Stimulated activated CD4-positive, alpha-beta T cell treated with anti-CD3 and anti-CD28 coated beads, Interleukin-15, amount 100 ng/mL, for 24 hours (primary cell): ENCODE data around the gene F8A3.
"Not testable (repeated sequence)": the region's sequence is repeated elsewhere in the genome, so short reads cannot be mapped to it uniquely, and the experiment has no call there.

Experiments used
- DNase-seq: peaks from one replicate; pipeline ENCODE4 v3.0.0-alpha.2; 2020

The F8A3 gene

DNA sequence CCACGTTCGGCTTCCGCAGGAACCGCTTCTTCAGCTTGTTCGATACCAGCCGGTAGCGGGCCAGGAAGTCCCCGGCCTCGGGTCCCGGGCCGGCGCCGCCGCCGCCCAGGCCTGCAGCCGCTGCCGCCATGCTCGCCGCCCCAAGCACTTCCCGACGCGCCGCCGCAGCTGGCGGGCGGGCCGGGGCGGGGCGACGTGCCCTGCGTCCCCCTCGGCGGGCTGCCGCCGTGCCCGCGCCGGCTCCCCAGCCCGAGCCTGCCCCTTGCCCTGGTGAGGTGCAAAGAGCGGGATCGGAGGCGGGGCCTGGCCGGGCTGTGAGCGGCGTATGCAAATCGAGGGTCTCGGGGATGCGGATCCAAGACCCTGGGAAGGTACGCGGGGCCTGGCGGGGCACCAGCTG is at the start of gene F8A3:
Gene F8A3, minus strand, starts transcription at position 150 of the 400 bp plus-strand sequence. Its CDS starts 20 bp downstream, at position 130.
- DNase-seq = not testable (repeated sequence)

- no peak for DNase-seq
Observed at GRCh38 chrX:155505296-155505695, 46.9 kb upstream of the F8A3 start.

DNA sequence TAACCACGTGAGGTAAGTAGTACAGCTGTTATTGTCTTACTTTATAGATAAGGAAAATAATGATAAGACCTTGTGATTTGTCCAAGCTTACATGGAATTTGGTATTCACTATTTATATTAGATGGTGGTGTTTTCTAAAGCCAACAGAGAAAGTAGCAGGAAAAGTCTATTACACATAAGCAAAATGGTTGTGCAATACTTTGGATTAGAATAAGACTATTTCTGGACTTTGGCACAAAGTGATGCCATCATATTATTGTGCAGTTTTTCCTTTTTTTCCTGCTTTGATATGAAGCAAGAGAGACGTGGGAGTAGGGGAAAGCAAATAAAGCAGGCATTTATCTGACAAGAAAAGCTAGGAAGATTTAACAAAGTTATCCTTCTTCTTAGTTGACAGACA is 36.7 kb upstream of the F8A3 start:
- not testable (repeated sequence) for DNase-seq

DNA sequence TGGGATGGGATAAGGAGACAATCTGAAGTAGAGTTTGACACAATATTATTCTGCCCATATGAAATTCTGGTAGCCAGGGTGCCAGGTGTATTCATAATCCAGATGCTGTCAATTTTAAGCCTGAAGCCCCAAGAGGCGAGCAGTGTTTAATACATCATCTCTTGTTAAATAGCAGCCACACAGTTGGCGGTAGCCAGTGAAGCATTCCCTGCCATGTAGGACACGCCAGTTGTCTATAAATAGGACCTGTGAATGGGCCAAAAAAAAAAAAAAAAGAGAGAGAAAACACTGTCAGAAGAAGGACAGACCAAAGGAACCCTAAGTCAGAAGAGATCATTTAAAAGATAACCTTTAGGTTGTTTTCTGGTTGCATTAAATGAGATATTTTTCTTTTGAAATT is 33.0 kb upstream of the F8A3 start:
- not testable (repeated sequence) for DNase-seq

GRCh38 chrX:155477136-155477535 is 18.7 kb upstream of the F8A3 start:
- DNase-seq = not testable (repeated sequence)

DNA sequence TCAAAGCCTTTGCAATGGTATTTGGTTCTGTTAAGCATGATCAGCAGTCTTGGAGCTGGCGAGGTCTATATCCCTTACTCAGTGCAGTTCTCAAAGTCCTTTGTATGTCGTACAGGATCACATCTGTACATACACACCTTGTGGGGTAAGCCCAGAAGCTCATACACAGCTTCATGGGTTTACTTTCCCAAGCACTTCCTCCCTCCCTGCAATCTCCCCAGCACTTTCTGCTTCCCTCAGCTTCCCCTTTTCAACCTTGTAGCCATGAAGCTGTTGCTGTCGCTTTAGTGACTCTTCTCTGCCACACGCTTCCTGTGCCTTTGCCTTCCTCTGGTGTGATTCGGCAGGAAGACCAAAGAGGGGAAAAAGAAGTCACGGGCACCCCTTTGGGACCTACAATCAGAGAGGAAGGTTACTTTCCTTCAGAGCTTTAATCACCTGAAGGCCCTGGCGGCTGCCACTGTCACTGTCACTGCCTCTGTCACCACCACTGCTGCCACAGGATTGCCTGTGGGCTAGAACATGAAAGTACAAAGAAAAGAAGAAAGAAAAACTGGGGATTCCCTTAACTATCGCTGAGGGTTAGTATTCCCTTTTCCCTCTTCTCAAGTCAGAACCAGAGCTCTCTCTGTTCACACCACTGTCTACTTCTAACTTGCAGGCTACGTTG is 8.0 kb upstream of the F8A3 start:
- DNase-seq = not testable (repeated sequence)

DNA sequence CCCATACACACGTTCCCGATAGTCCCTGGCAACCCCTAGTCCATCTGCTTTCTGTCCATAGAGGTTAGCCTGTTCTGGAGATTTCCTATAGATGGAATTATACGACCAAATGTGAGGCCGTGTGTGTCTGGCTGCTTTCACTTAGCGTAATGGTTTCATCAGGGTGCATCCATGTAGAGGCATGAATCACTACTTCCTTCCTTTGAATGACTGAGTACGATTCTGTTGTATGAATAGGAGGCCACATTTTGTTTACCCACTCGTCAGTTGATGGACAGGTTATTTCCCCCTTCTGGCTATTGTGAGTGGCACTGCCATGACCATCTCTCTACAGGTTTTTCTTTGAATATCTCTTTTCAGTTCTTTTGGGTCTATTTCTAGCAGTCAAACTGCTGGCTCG is 2.1 kb upstream of the F8A3 start:
- DNase-seq = not testable (repeated sequence)

- not testable (repeated sequence) for DNase-seq
Observed at GRCh38 chrX:155457761-155458447, 516 bp downstream of the F8A3 start.

- no peak for DNase-seq
Observed at GRCh38 chrX:155441097-155441496, 17.3 kb downstream of the F8A3 start.

DNA sequence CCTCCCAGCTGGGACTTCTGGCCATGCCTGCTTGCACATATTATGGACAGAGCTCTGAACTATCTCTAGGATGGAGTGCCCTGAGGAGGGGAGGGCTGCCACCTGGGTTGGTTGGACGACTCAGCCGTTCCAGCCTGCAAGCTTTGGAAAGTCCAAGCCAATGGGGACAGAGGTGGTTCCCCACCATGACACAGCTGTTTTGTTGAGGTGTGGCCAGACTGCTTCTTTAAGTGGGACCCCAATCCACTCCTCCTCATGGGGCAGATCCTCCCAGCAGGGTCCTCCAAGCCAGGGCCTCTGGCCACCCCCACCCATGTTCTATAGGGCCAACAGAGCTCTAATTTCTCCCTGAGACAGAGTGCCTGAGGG is 22.7 kb downstream of the F8A3 start:
- DNase-seq = no peak

DNA sequence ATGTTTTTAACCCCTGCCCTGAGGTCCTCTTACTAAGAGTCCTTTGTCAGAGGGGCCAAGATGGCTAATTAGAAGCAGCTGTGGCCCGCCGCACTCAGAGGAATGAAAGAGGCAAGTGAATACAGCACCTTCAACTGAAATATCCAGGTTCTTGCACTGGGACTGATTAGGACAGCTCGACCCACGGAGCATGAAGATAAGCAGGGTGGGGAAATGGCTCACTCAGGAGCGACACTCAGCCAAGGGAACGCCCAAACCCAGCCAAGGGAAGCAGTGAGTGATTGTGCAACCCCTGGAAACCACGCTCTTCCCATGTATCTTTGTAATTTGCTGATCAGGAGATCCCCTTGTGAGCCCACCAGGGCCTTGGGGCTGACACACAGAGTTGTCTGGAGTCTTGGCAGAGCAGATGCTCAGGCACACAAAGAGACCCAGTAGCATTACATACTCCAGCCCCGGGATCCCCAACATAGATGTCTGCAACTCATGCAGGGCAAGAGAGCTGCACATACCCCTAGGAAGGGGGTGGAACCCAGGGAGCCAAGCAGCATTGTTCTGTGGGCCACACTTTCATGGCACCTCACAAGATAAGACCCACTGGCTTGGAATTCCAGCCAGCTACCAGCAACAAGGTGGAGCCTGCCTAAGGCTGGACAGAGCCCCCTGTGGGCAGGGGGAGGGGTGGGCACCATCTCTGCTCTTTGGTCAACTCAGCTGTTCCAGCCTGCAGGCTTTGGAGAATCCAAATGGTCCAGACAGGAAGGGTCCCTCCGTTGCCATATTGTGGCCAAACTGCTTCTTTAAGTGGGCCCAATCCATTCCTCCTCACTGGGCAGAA is 23.3 kb downstream of the F8A3 start:
- DNase-seq = no peak

- DNase-seq = no peak
Observed at GRCh38 chrX:155417769-155418168, 40.7 kb downstream of the F8A3 start.
